HCT116 (cell line): Measurements from ENCODE around the gene ANKRD39. TPM values are rescaled to one million over a fixed set of nuclear protein-coding genes. Genes with fewer than 3 reads are reported as not detected.

Experiments
- ATAC-seq: fragments of 200-7000 bp; cut with Tn5 transposase; 2 replicates; pipeline ENCODE4 v1.9.1; 2020; ENCODE audit warnings: mild to moderate bottlenecking, moderate library complexity
- BruUV-seq: library from RNA; stranded (reverse); fragments of 400-500 nt; replicated peaks from 2 replicates; lab custom pipeline; 2021; lab: Mats Ljungman, UMichigan
- CTCF ChIA-PET: fragments of 300-600 bp; sonication (Branson Sonifier 250); formaldehyde crosslinking; loops from one replicate; lab custom pipeline; 2021; ENCODE audit warnings: antibody characterized with exemption; lab: Charles Lee
- POLR2A ChIA-PET: fragments of 300-600, 350-600 bp; sonication (Branson Sonifier 250); formaldehyde crosslinking; loops from one replicate; lab custom pipeline; 2021; ENCODE audit warnings: antibody characterized with exemption; lab: Charles Lee
- RAD21 ChIA-PET, 2 experiments: fragments of 300-600 bp; sonication (Branson Sonifier 250); formaldehyde crosslinking; loops; one replicate each; lab custom pipeline; 2023; ENCODE audit warnings: low total read pairs in 2 of 2; ENCODE audit not compliant: uncharacterized antibody in 2 of 2, unreplicated experiment in 2 of 2, low non-redundant PET in 1 of 2; lab: Charles Lee
- DNase-seq: peaks from one replicate; pipeline ENCODE4 v3.0.0-alpha.2; 2010; ENCODE audit warnings: low read depth, low spot score
- H2AFZ ChIP-seq: fragments of 200-600 bp; shearing (Covaris generic), sonication (generic); 2 replicates; pipeline ENCODE4 v1.6.1; 2017; ENCODE audit warnings: low read depth, mixed run types, mixed read lengths, antibody characterized with exemption, low read length; ENCODE audit not compliant: poor library complexity, severe bottlenecking
- H3K27ac ChIP-seq: 2 replicates; pipeline ENCODE4 v1.5.1; 2012; ENCODE audit warnings: low read depth, low read length
- H3K27me3 ChIP-seq: fragments of 200-600 bp; sonication (generic); 2 replicates; pipeline ENCODE4 v1.6.1; 2016; ENCODE audit warnings: mixed run types, low read length, mixed read lengths; ENCODE audit not compliant: insufficient read depth
- H3K36me3 ChIP-seq, 2 experiments: fragments of 200-500 bp in 1 of 2; fragments of 200-600 bp in 1 of 2; sonication (Bioruptor generic) in 1 of 2; sonication (generic) in 1 of 2; 2 replicates each; pipeline versions ENCODE4 v1.5.1 to v1.6.1; 2014 to 2016; ENCODE audit warnings: low read length in 2 of 2, inconsistent platforms in 1 of 2, mixed read lengths in 1 of 2, mixed run types in 1 of 2; ENCODE audit not compliant: insufficient read depth in 2 of 2, control insufficient read depth in 1 of 2
- H3K4me1 ChIP-seq, 2 experiments: fragments of 200-600 bp in 1 of 2; sonication (generic) in 1 of 2; 2 replicates each; pipeline versions ENCODE4 v1.5.1 to v1.6.1; 2012 to 2017; ENCODE audit warnings: low read length in 2 of 2, inconsistent platforms in 1 of 2, mild to moderate bottlenecking in 1 of 2, mixed read lengths in 1 of 2, mixed run types in 1 of 2, moderate library complexity in 1 of 2; ENCODE audit not compliant: insufficient read depth in 2 of 2, control insufficient read depth in 1 of 2
- H3K4me2 ChIP-seq: fragments of 200-600 bp; sonication (generic); 2 replicates; pipeline ENCODE4 v1.6.1; 2017; ENCODE audit warnings: mixed run types, low read length, mixed read lengths
- H3K4me3 ChIP-seq, 2 experiments: fragments of 200-600 bp in 1 of 2; sonication (generic) in 1 of 2; replicated peaks in 1 of 2; 2 replicates each; pipeline ENCODE4 v1.5.1; 2011 to 2016; ENCODE audit warnings: low read length in 2 of 2, control low read depth in 1 of 2, low read depth in 1 of 2, mild to moderate bottlenecking in 1 of 2, mixed read lengths in 1 of 2, mixed run types in 1 of 2
- H3K79me2 ChIP-seq: fragments of 200-600 bp; sonication (generic); 2 replicates; pipeline ENCODE4 v1.6.1; 2017; ENCODE audit warnings: mild to moderate bottlenecking, mixed run types, low read length, moderate library complexity, mixed read lengths; ENCODE audit not compliant: insufficient read depth
- H3K9ac ChIP-seq: fragments of 200-600 bp; sonication (generic); 2 replicates; pipeline ENCODE4 v1.6.1; 2016; ENCODE audit warnings: low read length, mixed read lengths
- H3K9me2 ChIP-seq: fragments of 200-600 bp; sonication (generic), shearing (Covaris generic); 2 replicates; pipeline ENCODE4 v1.6.1; 2017; ENCODE audit warnings: mixed run types, mild to moderate bottlenecking, moderate library complexity; ENCODE audit not compliant: insufficient read depth
- H3K9me3 ChIP-seq, 2 experiments: fragments of 200-500 bp in 1 of 2; fragments of 200-600 bp in 1 of 2; sonication (Bioruptor generic) in 1 of 2; sonication (generic) in 1 of 2; 2 replicates each; pipeline ENCODE4 v1.6.1; 2014 to 2017; ENCODE audit warnings: low read length in 2 of 2, mixed read lengths in 2 of 2, inconsistent platforms in 1 of 2, low read depth in 1 of 2, mild to moderate bottlenecking in 1 of 2, mixed run types in 1 of 2, moderate library complexity in 1 of 2; ENCODE audit not compliant: control insufficient read depth in 1 of 2, insufficient read depth in 1 of 2
- H4K20me1 ChIP-seq: fragments of 200-600 bp; sonication (generic), shearing (Covaris generic); 2 replicates; pipeline ENCODE4 v1.6.1; 2017; ENCODE audit warnings: mixed run types, mild to moderate bottlenecking, moderate library complexity; ENCODE audit not compliant: insufficient read depth
- ATF3 ChIP-seq: IDR thresholded peaks from 2 replicates; pipeline ENCODE4 v1.6.1; 2012
- EZH2phosphoT487 ChIP-seq: fragments of 200-600 bp; IDR thresholded peaks from 2 replicates; pipeline ENCODE4 v1.6.1; 2018; ENCODE audit warnings: antibody characterized with exemption, borderline replicate concordance
- SRF ChIP-seq: IDR thresholded peaks from 2 replicates; pipeline ENCODE4 v1.6.1; 2012; ENCODE audit warnings: low read depth
- intact Hi-C: fragments of 100-400 bp; cut with micrococcal nuclease; formaldehyde crosslinking; loops from 2 replicates; pipeline ENCODE4 v1.10.0; 2022
- microRNA counts: library from miRNA; unstranded; fragments of <30 nt; microRNA quantifications from one replicate; lab custom pipeline; 2015
- microRNA-seq: library from miRNA; unstranded; fragments of <30 nt; microRNA quantifications from one replicate; pipeline ENCODE4, GENCODE V29; 2016; ENCODE audit warnings: borderline number of aligned reads
- total RNA-seq: library from RNA; stranded (reverse); gene quantifications from one replicate; pipeline ENCODE4 v1.2.1, GENCODE V29; 2021; ENCODE audit not compliant: unreplicated experiment

The ANKRD39 gene
- total RNA-seq, 1 experiment from 2014 or later = 24.2 TPM

- intact Hi-C loops = no loop called here
- Histone ChIP-seq H3K4me1 (peaks cover 0 to 5% of the 10 kb centered on the region in 2 experiments; a peak in 1 of 4 replicates), H3K9ac (no peak overlapping the region), H3K79me2 (no peaks in the 10 kb centered on the region), H2AFZ (no peak overlapping the region), H3K36me3 (peaks cover 0 to 9% of the 10 kb centered on the region in 2 experiments; a peak in 2 of 4 replicates), H3K9me2 (no peaks in the 10 kb centered on the region), H4K20me1 (no peaks in the 10 kb centered on the region), H3K27me3 (no peaks in the 10 kb centered on the region), H3K4me2 (no peak overlapping the region), H3K27ac (no peak overlapping the region), H3K9me3 (no peaks in the 10 kb centered on the region), H3K4me3 (no peak overlapping the region)
- ATAC-seq (no peak), DNase-seq (no peak)
- no peak for TF ChIP-seq EZH2phosphoT487
- no peak for TF ChIP-seq SRF
- POLR2A ChIA-PET = no interaction called here
- no TSS peak for BruUV-seq
- CTCF ChIA-PET = interaction anchor here (2.3 kb wide), 1 partner anchor 250 kb away, joined by 15 read pairs; no protein-coding TSS in a partner anchor
- RAD21 ChIA-PET = no interaction called here
Observed at GRCh38 chr2:96799623-96799935, 58.2 kb downstream of the ANKRD39 start.

DNA sequence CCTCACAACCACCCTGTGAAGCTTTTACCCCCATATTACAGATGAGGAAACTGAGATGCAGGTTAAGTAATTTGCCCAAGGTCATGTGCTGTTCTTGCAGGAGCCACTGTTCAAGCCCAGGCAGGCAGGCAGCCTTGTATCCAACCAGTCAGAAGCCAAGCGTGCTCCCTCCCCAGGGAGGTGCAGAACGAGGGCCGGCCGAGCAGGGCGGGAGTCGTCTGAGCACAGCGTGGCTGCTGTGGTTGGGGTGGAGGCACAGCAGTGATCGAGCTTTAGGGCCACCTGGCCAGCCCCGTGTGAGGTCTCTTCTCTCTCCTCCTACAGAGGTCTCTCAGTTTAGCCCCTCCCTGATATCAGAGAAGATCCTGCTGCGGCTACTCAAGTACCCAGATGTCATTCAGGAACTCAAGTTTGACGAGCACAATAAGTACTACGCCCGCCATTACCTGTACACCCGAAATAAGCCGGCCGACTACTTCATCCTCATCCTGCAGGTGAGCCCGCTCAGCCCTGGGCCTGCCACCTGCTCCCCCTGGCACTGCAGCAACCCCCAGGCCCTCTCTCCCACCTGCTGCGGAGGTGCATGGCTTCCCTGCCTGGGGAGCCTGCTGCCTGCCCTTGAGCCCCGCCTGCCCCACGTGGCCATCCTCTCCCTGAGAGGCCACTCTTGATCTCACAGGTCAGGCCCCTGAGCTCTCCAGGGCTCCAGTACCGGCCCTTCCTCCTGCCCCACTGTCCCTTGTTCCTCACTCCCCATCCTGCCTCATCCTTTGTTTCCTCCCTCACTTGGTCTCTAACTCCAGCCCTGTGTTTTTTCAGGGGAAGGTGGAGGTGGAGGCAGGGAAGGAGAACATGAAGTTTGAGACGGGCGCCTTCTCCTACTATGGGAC lies 58.8 kb downstream of the ANKRD39 start:
- no peaks in the 10 kb centered on the region for H3K9me3 ChIP-seq
- no peak overlapping the region for H2AFZ ChIP-seq
- H3K27me3 ChIP-seq = no peaks in the 10 kb centered on the region
- ChIA-PET RAD21 (no interaction called here), POLR2A (no interaction called here), CTCF (interaction anchor here (1.1 to 2.3 kb wide), 2 partner anchors 233 to 249 kb away, joined by 3 to 15 read pairs; no protein-coding TSS in a partner anchor)
- no TSS peak for BruUV-seq
- intact Hi-C loops = no loop called here
- H4K20me1 ChIP-seq = no peaks in the 10 kb centered on the region
- H3K9ac ChIP-seq = no peak overlapping the region
- no peaks in the 10 kb centered on the region for H3K79me2 ChIP-seq
- no peak overlapping the region for H3K4me2 ChIP-seq
- no peak for TF ChIP-seq ATF3
- H3K27ac ChIP-seq = no peak overlapping the region
- no peak overlapping the region for H3K4me3 ChIP-seq
- no peaks in the 10 kb centered on the region for H3K9me2 ChIP-seq
- H3K4me1 ChIP-seq = peaks cover 0 to 5% of the 10 kb centered on the region in 2 experiments; a peak in 1 of 4 replicates
- no peak for DNase-seq
- no peak for ATAC-seq
- H3K36me3 ChIP-seq = peaks cover 0 to 9% of the 10 kb centered on the region in 2 experiments; a peak in 2 of 4 replicates

MicroRNAs encoded within 50 kb of the gene (microRNA counts, 767-probe panel; counts per million panel counts)
- microRNA hsa-miR-3127-5p (lab: Ali Mortazavi, UCI) = not detected

Small RNAs within 50 kb of the gene (microRNA-seq; reads per million reads assigned to microRNA genes)
- 4.4 reads per million, percentile 6 among the genes with 10 or more reads in this experiment for gene MIR3127

Other genes with a start within 250 kb of the ANKRD39 start
- 35.8 TPM for gene KANSL3, start 219.7 kb downstream of the ANKRD39 start, total RNA-seq
- 0.91 TPM for gene FER1L5, start 215.3 kb downstream of the ANKRD39 start, total RNA-seq
- gene LMAN2L, start 118.0 kb downstream of the ANKRD39 start, total RNA-seq = 15.2 TPM
- 7.9 TPM for gene CNNM4, start 97.1 kb downstream of the ANKRD39 start, total RNA-seq
- gene CNNM3, start 41.7 kb downstream of the ANKRD39 start, total RNA-seq = 31.1 TPM
- 1.4 TPM for gene ANKRD23, start 14.0 kb downstream of the ANKRD39 start, total RNA-seq
- 25.4 TPM for gene SEMA4C, start 12.1 kb upstream of the ANKRD39 start, total RNA-seq
- not detected for gene FAM178B, start 128.6 kb upstream of the ANKRD39 start, total RNA-seq
- 25.3 TPM for gene FAHD2B, start 236.9 kb upstream of the ANKRD39 start, total RNA-seq